IMR-90 (cell line): ENCODE measurements around the gene ZNF669. TPM values are rescaled to one million over a fixed set of nuclear protein-coding genes. Genes with fewer than 3 reads are reported as not detected.
A peak's percentile ranks its signal among the peaks of the same experiment; 100 is the strongest.

Source experiments
- ATAC-seq: fragments of 200-7000 bp; cut with Tn5 transposase; 2 replicates; pipeline ENCODE4 v1.9.1; 2020; ENCODE audit warnings: low read depth, mild to moderate bottlenecking, moderate library complexity
- BruUV-seq: library from RNA; stranded (reverse); fragments of 400-500 nt; replicated peaks from 2 replicates; lab custom pipeline; 2021; lab: Mats Ljungman, UMichigan
- CTCF ChIA-PET: fragments of 300-600 bp; formaldehyde crosslinking; extraction: SDS; loops from one replicate; lab custom pipeline; 2021; ENCODE audit warnings: antibody characterized with exemption; lab: Yijun Ruan, JAX
- POLR2A ChIA-PET: fragments of 300-600 bp; sonication (Branson Sonifier 250); formaldehyde crosslinking; loops from one replicate; lab custom pipeline; 2022; ENCODE audit warnings: antibody characterized with exemption; ENCODE audit not compliant: unreplicated experiment; lab: Charles Lee
- DNase-seq: peaks from one replicate; pipeline ENCODE4 v3.0.0; 2013
- H2AFZ ChIP-seq: replicated peaks from 2 replicates; pipeline ENCODE3; 2013; ENCODE audit warnings: low read length, mild to moderate bottlenecking; ENCODE audit not compliant: poor library complexity
- H2AK5ac ChIP-seq: 2 replicates; pipeline ENCODE4 v1.6.1; 2013; ENCODE audit warnings: low read depth, low read length, inconsistent platforms
- H2AK9ac ChIP-seq: replicated peaks from 2 replicates; pipeline ENCODE3; 2013; ENCODE audit warnings: mild to moderate bottlenecking, low read depth, low read length, moderate library complexity; ENCODE audit not compliant: poor library complexity
- H2BK120ac ChIP-seq: 2 replicates; pipeline ENCODE4 v1.6.1; 2013; ENCODE audit warnings: low read depth, low read length, inconsistent platforms
- H2BK15ac ChIP-seq: 3 replicates; pipeline ENCODE4 v1.6.1; 2013; ENCODE audit warnings: low read depth, low read length, inconsistent platforms
- H2BK20ac ChIP-seq: 2 replicates; pipeline ENCODE4 v1.6.1; 2013; ENCODE audit warnings: low read depth, mild to moderate bottlenecking, inconsistent platforms, low read length, moderate library complexity
- H2BK5ac ChIP-seq: 2 replicates; pipeline ENCODE4 v1.6.1; 2013; ENCODE audit warnings: mild to moderate bottlenecking, low read depth, low read length, inconsistent platforms; ENCODE audit not compliant: poor library complexity, severe bottlenecking
- H3K14ac ChIP-seq: replicated peaks from 2 replicates; pipeline ENCODE4 v1.6.1; 2013; ENCODE audit warnings: low read depth, low read length, inconsistent platforms
- H3K18ac ChIP-seq: 2 replicates; pipeline ENCODE4 v1.6.1; 2013; ENCODE audit warnings: low read depth, low read length, control low read depth
- H3K23ac ChIP-seq: 2 replicates; pipeline ENCODE4 v1.6.1; 2013; ENCODE audit warnings: low read depth, low read length, inconsistent platforms
- H3K27ac ChIP-seq: 2 replicates; pipeline ENCODE4 v1.5.1; 2013; ENCODE audit warnings: mild to moderate bottlenecking, control low read depth, low read length; ENCODE audit not compliant: insufficient read depth
- H3K27me3 ChIP-seq: 2 replicates; pipeline ENCODE4 v1.6.1; 2013; ENCODE audit warnings: low read length; ENCODE audit not compliant: control insufficient read depth, insufficient read depth
- H3K36me3 ChIP-seq: 2 replicates; pipeline ENCODE4 v1.6.1; 2013; ENCODE audit warnings: low read length, mixed read lengths; ENCODE audit not compliant: control insufficient read depth, insufficient read depth
- H3K4ac ChIP-seq: 2 replicates; pipeline ENCODE4 v1.6.1; 2013; ENCODE audit warnings: low read depth, low read length, inconsistent platforms
- H3K4me1 ChIP-seq: 2 replicates; pipeline ENCODE4 v1.6.1; 2013; ENCODE audit warnings: low read length, mixed read lengths; ENCODE audit not compliant: control insufficient read depth, insufficient read depth
- H3K4me2 ChIP-seq: 2 replicates; pipeline ENCODE4 v1.6.1; 2013; ENCODE audit warnings: low read depth, mild to moderate bottlenecking, control low read depth, low read length, moderate library complexity
- H3K4me3 ChIP-seq: 2 replicates; pipeline ENCODE4 v1.5.1; 2013; ENCODE audit warnings: low read depth, mild to moderate bottlenecking, control low read depth, low read length, moderate library complexity; ENCODE audit not compliant: insufficient read depth
- H3K56ac ChIP-seq: 2 replicates; pipeline ENCODE4 v1.6.1; 2013; ENCODE audit warnings: low read length, inconsistent platforms; ENCODE audit not compliant: insufficient read depth; ENCODE audit errors: extremely low read depth
- H3K79me1 ChIP-seq, 2 experiments: 2 replicates each; pipeline ENCODE4 v1.6.1; 2013; ENCODE audit warnings: low read length in 2 of 2, inconsistent platforms in 1 of 2, low read depth in 1 of 2
- H3K9ac ChIP-seq: 2 replicates; pipeline ENCODE4 v1.6.1; 2013; ENCODE audit warnings: low read depth, low read length, control low read depth
- H3K9me1 ChIP-seq: 2 replicates; pipeline ENCODE4 v1.6.1; 2013; ENCODE audit warnings: low read length, inconsistent platforms; ENCODE audit not compliant: insufficient read depth
- H3K9me3 ChIP-seq: 2 replicates; pipeline ENCODE4 v1.6.1; 2013; ENCODE audit warnings: low read length; ENCODE audit not compliant: control insufficient read depth, insufficient read depth
- H4K20me1 ChIP-seq: 2 replicates; pipeline ENCODE4 v1.6.1; 2013; ENCODE audit warnings: low read length, inconsistent platforms; ENCODE audit not compliant: insufficient read depth
- H4K5ac ChIP-seq: 2 replicates; pipeline ENCODE4 v1.6.1; 2013; ENCODE audit warnings: mild to moderate bottlenecking, low read depth, low read length, control low read depth
- H4K8ac ChIP-seq, 2 experiments: 2 replicates each; pipeline ENCODE4 v1.6.1; 2013; ENCODE audit warnings: low read depth in 2 of 2, low read length in 2 of 2, control low read depth in 1 of 2, inconsistent platforms in 1 of 2
- H4K91ac ChIP-seq: 2 replicates; pipeline ENCODE4 v1.6.1; 2013; ENCODE audit warnings: low read depth, low read length, inconsistent platforms; ENCODE audit not compliant: insufficient read depth
- BHLHE40 ChIP-seq: fragments of 150-350 bp; IDR thresholded peaks from 2 replicates; pipeline ENCODE4 v1.6.1; 2016; ENCODE audit warnings: mild to moderate bottlenecking, low read depth, low read length
- CEBPB ChIP-seq: IDR thresholded peaks from 2 replicates; pipeline ENCODE4 v1.6.1; 2012; ENCODE audit warnings: low read depth, low read length, improper control_type of control experiment
- MXI1 ChIP-seq: IDR thresholded peaks from 2 replicates; pipeline ENCODE4 v1.6.1; 2012; ENCODE audit warnings: low read depth, mild to moderate bottlenecking, low read length, moderate library complexity, borderline replicate concordance
- NFE2L2 ChIP-seq: fragments of 150-350 bp; IDR thresholded peaks from 2 replicates; pipeline ENCODE4 v1.6.1; 2016; ENCODE audit warnings: low read depth, mild to moderate bottlenecking, low read length
- POLR2A ChIP-seq: IDR thresholded peaks from 2 replicates; pipeline ENCODE4 v1.6.1; 2012; ENCODE audit warnings: mild to moderate bottlenecking, low read depth, low read length
- RAD21 ChIP-seq: IDR thresholded peaks from 2 replicates; pipeline ENCODE4 v1.6.1; 2012; ENCODE audit warnings: low read length, improper control_type of control experiment
- RCOR1 ChIP-seq: IDR thresholded peaks from 2 replicates; pipeline ENCODE4 v1.6.1; 2012; ENCODE audit warnings: mild to moderate bottlenecking, low read length, improper control_type of control experiment; ENCODE audit not compliant: insufficient replicate concordance
- SMC3 ChIP-seq: fragments of 150-350 bp; IDR thresholded peaks from 2 replicates; pipeline ENCODE4 v1.6.1; 2016; ENCODE audit warnings: low read depth, mild to moderate bottlenecking, antibody characterized with exemption, low read length, moderate library complexity
- WGBS, 2 experiments: methylation state at CpG; one replicate each; pipeline versions ENCODE4 v1.1.5 to v1.1.7; 2013; ENCODE audit warnings: missing lambda C conversion rate in 2 of 2; ENCODE audit not compliant: insufficient read length in 1 of 2; ENCODE audit errors: extremely low coverage in 2 of 2; 5-methylcytosine and 5-hydroxymethylcytosine counted together
- dilution Hi-C: fragments of 300-500 bp; cut with HindIII; formaldehyde crosslinking; loops from one replicate; pipeline ENCODE4 v1.14.3; 2018; ENCODE audit warnings: low sequenced_read_pairs; ENCODE audit not compliant: unreplicated experiment
- in situ Hi-C: fragments of 300-500 bp; cut with MboI; formaldehyde crosslinking; loops from 3 replicates; pipeline ENCODE4 v1.14.3; 2019; ENCODE audit warnings: low sequenced_read_pairs, inconsistent platforms, mixed read lengths
- intact Hi-C: fragments of 100-400 bp; cut with micrococcal nuclease; formaldehyde crosslinking; loops from 2 replicates; pipeline ENCODE4 v1.10.0; 2022
- polyA plus RNA-seq, 3 experiments: library from polyadenylated mRNA; depleted of rRNA; stranded (reverse); fragments of >200 nt; gene quantifications; 2 replicates each; pipeline ENCODE4 v1.2.3, GENCODE V29; 2012; ENCODE audit warnings: low replicate concordance in 1 of 3
- total RNA-seq: library from RNA; depleted of rRNA; stranded (reverse); fragments of >200 nt; gene quantifications from 2 replicates; pipeline ENCODE4 v1.2.3, GENCODE V29; 2012
- TF ChIP-seq, protein P1 (sequence below): fragments of 150-350 bp; IDR thresholded peaks from 2 replicates; pipeline ENCODE4 v1.6.1; 2017; ENCODE audit warnings: mild to moderate bottlenecking, antibody characterized with exemption, low read length, low read depth
- TF ChIP-seq, protein P2 (sequence below): fragments of 150-350 bp; IDR thresholded peaks from 2 replicates; pipeline ENCODE4 v1.6.1; 2016; ENCODE audit warnings: low read depth, mild to moderate bottlenecking, low read length, moderate library complexity, borderline replicate concordance
- TF ChIP-seq, protein P3 (sequence below): conservative IDR thresholded peaks from 2 replicates; pipeline ENCODE4 v1.5.1; 2012; ENCODE audit warnings: mild to moderate bottlenecking, low read depth, low read length, improper control_type of control experiment

ZNF669 gene
- total and polyA plus RNA-seq, 2 of the 4 experiments (the other 2 are of a cell fraction): 3.8 to 10.8 TPM

DNA sequence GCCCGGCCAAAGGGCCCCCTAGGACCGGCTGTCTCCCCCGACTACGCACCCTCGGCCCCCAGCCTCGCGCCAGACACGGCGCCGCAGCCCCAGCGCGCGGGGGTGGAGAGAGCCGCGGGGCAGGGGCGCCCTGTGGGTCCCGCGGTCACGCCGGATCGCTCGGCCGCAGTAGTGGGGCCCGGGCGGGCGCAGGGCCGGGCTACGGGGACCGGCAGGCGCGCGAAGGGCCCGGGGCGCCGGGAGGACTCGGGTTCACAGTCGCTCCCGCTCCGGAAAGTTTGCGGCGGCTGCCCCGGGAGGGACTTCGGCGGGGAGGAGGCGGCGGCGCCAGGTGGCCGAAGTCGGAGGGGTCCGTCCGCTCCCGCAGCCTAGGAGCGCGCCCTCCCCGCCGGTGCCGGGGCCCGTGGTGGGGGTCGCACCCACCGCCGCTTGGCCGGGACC is 7.1 kb upstream of the ZNF669 start (continued):
- TF ChIP-seq RCOR1 (no peak), CEBPB (no peak), MXI1 (no peak), BHLHE40 (no peak), POLR2A (no peak)

DNA sequence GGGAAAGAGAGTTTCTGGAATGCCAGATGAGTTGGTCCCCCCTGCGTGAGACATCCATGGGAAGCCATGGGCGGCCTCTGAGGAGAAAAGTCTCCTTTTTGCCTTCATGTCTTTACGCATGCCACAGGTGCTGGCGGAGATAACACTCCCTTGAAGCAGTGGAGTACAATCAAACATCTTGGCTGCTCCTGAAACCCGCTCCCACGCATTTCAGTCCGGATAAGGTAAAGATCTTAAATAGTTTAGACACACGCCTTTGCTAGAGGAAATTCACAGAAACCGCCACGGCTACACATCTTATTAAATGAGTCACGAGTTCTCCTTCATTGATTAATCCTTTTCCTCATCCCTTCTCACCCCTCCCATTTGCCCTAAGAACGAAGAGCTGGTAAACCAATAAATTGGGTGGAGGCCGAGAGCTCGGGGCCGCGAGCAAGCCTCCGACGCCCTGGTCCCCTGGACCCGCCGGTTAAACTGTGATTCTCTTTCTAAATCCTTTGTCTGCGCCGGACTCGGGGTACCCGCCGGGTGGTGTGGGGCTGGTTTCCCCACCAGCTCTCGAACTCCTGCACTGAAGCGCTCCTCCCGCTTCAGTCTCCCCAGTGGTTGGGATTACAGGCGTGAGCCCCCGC is 6.6 kb upstream of the ZNF669 start:
- intact Hi-C loops (no loop called here), dilution Hi-C loops (no loop called here), in situ Hi-C loops (no loop called here)
- Histone ChIP-seq H3K4me2 (peak overlapping the region; percentile 81), H4K8ac (peak overlapping the region in 1 of 2 experiments; percentile 24; a peak in 2 of 4 replicates), H3K9me3 (no peaks in the 10 kb centered on the region), H3K36me3 (no peaks in the 10 kb centered on the region), H3K23ac (no peak overlapping the region), H4K5ac (no peak overlapping the region; the same call in 1 of the 2 replicates), H2BK15ac (no peak overlapping the region), H2BK20ac (no peak overlapping the region), H3K27ac (peak overlapping the region; percentile 28), H3K4me3 (peak overlapping the region; percentile 60), H3K4ac (peak overlapping the region; percentile 46; the same call in 1 of the 2 replicates), H3K9me1 (no peaks in the 10 kb centered on the region; the same call in 1 of the 2 replicates), H2AFZ (peak overlapping the region; percentile 100), H3K14ac (peak overlapping the region; percentile 38; the same call in 1 of the 2 replicates), H4K91ac (0 out of 2 replicates have a peak overlapping the region, but pooled peaks have one; percentile 9), H3K4me1 (no peaks in the 10 kb centered on the region; the same call in 1 of the 2 replicates), H4K20me1 (no peaks in the 10 kb centered on the region; the same call in 1 of the 2 replicates), H3K79me1 (peaks cover 0 to 7% of the 10 kb centered on the region in 2 experiments; a peak in 1 of 4 replicates), H2AK9ac (peak overlapping the region; percentile 84), H3K56ac (no peak overlapping the region), H3K27me3 (no peaks in the 10 kb centered on the region), H2AK5ac (no peak overlapping the region), H2BK120ac (no peak overlapping the region), H2BK5ac (no peak overlapping the region), H3K9ac (peak overlapping the region; percentile 59), H3K18ac (no peak overlapping the region)
- POLR2A ChIA-PET: no interaction called here
- ATAC-seq (no peak; the same call in 1 of the 2 replicates), DNase-seq (peak; percentile 6)
- CTCF ChIA-PET: no interaction called here
- TF ChIP-seq, protein P1, sequence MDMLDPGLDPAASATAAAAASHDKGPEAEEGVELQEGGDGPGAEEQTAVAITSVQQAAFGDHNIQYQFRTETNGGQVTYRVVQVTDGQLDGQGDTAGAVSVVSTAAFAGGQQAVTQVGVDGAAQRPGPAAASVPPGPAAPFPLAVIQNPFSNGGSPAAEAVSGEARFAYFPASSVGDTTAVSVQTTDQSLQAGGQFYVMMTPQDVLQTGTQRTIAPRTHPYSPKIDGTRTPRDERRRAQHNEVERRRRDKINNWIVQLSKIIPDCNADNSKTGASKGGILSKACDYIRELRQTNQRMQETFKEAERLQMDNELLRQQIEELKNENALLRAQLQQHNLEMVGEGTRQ: no peak
- TF ChIP-seq MXI1: no peak
- TF ChIP-seq SMC3: no peak
- TF ChIP-seq, protein P2, sequence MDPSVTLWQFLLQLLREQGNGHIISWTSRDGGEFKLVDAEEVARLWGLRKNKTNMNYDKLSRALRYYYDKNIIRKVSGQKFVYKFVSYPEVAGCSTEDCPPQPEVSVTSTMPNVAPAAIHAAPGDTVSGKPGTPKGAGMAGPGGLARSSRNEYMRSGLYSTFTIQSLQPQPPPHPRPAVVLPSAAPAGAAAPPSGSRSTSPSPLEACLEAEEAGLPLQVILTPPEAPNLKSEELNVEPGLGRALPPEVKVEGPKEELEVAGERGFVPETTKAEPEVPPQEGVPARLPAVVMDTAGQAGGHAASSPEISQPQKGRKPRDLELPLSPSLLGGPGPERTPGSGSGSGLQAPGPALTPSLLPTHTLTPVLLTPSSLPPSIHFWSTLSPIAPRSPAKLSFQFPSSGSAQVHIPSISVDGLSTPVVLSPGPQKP: no peak
- no peak for TF ChIP-seq POLR2A
- TF ChIP-seq, protein P3, sequence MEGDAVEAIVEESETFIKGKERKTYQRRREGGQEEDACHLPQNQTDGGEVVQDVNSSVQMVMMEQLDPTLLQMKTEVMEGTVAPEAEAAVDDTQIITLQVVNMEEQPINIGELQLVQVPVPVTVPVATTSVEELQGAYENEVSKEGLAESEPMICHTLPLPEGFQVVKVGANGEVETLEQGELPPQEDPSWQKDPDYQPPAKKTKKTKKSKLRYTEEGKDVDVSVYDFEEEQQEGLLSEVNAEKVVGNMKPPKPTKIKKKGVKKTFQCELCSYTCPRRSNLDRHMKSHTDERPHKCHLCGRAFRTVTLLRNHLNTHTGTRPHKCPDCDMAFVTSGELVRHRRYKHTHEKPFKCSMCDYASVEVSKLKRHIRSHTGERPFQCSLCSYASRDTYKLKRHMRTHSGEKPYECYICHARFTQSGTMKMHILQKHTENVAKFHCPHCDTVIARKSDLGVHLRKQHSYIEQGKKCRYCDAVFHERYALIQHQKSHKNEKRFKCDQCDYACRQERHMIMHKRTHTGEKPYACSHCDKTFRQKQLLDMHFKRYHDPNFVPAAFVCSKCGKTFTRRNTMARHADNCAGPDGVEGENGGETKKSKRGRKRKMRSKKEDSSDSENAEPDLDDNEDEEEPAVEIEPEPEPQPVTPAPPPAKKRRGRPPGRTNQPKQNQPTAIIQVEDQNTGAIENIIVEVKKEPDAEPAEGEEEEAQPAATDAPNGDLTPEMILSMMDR: no peak
- no peak for TF ChIP-seq RAD21
- no peak for TF ChIP-seq NFE2L2
- no peak for TF ChIP-seq RCOR1
- no TSS peak for BruUV-seq
- 31% methylated on average over 10 of the region's 30 CpGs; no CpG with 5 or more reads in 1 of the 2 experiments for WGBS, 2 experiments
